GM18499 (cell line): ENCODE results near the gene MAST2.

Source experiments
- ATAC-seq: cut with Tn5 transposase; IDR thresholded peaks from one replicate; pipeline ENCODE4 v1.9.1; 2021; ENCODE audit warnings: moderate number of reproducible peaks; ENCODE audit not compliant: insufficient read depth, unreplicated experiment

MAST2 gene

GRCh38 chr1:45971922-45972531 is 168.6 kb downstream of the MAST2 start:
- ATAC-seq: no peak

GRCh38 chr1:45972621-45973020 is 169.2 kb downstream of the MAST2 start:
- no peak for ATAC-seq

- no peak for ATAC-seq
These were observed 169.7 kb downstream of the MAST2 start for GRCh38 chr1:45973121-45973520.

- no peak for ATAC-seq
These were observed 171.3 kb downstream of the MAST2 start for GRCh38 chr1:45974541-45975269.

- no peak for ATAC-seq
These were observed 173.2 kb downstream of the MAST2 start for GRCh38 chr1:45976623-45977022.

GRCh38 chr1:45979074-45979777 is 175.8 kb downstream of the MAST2 start:
- ATAC-seq: no peak

GRCh38 chr1:45979778-45980176 is 176.4 kb downstream of the MAST2 start:
- ATAC-seq: no peak

GRCh38 chr1:45982359-45982758 is 178.9 kb downstream of the MAST2 start:
- ATAC-seq: no peak

- no peak for ATAC-seq
These were observed 180.6 kb downstream of the MAST2 start for GRCh38 chr1:45983967-45984366.

- ATAC-seq: no peak
These were observed 183.8 kb downstream of the MAST2 start for GRCh38 chr1:45987204-45987603.

GRCh38 chr1:45989249-45989648 is 185.8 kb downstream of the MAST2 start:
- ATAC-seq: no peak

- ATAC-seq: no peak
These were observed 191.0 kb downstream of the MAST2 start for GRCh38 chr1:45994423-45994822.

- ATAC-seq: no peak
These were observed 191.9 kb downstream of the MAST2 start for GRCh38 chr1:45995298-45995697.

- ATAC-seq: no peak
These were observed 194.7 kb downstream of the MAST2 start for GRCh38 chr1:45998020-45998617.

GRCh38 chr1:45999507-45999906 is 196.1 kb downstream of the MAST2 start:
- no peak for ATAC-seq

- no peak for ATAC-seq
These were observed 197.8 kb downstream of the MAST2 start for GRCh38 chr1:46001081-46001785.

GRCh38 chr1:46002551-46003150 is 199.2 kb downstream of the MAST2 start:
- no peak for ATAC-seq

GRCh38 chr1:46003315-46003714 is 199.9 kb downstream of the MAST2 start:
- ATAC-seq: no peak

- ATAC-seq: no peak
These were observed 201.1 kb downstream of the MAST2 start for GRCh38 chr1:46004492-46004891.

- ATAC-seq: no peak
These were observed 202.2 kb downstream of the MAST2 start for GRCh38 chr1:46005594-46005993.
